NCI-H510A (cell line): ENCODE data around the gene DPH1.
A peak's percentile ranks its signal among the peaks of the same experiment; 100 is the strongest.
"Not testable (repeated sequence)": the region's sequence is repeated elsewhere in the genome, so short reads cannot be mapped to it uniquely, and the experiment has no call there.

Experiments used
- DNase-seq: peaks from one replicate; lab custom pipeline; 2025; lab: John Stamatoyannopoulos, UW

DPH1 gene

GRCh38 chr17:2029911-2030778 lies at the start of gene DPH1:
Gene DPH1, plus strand, starts transcription at chr17:2030153. Its CDS starts 17 bp downstream, at chr17:2030170.
- peak; percentile 51 for DNase-seq

- DNase-seq = no peak
These were observed 49.2 kb upstream of the DPH1 start for GRCh38 chr17:1980665-1981250.

GRCh38 chr17:1982793-1983366 lies 47.1 kb upstream of the DPH1 start:
- DNase-seq = not testable (repeated sequence)

GRCh38 chr17:1985093-1985492 lies 44.9 kb upstream of the DPH1 start:
- DNase-seq = no peak

- no peak for DNase-seq
These were observed 44.3 kb upstream of the DPH1 start for GRCh38 chr17:1985686-1986085.

- DNase-seq = no peak
These were observed 43.0 kb upstream of the DPH1 start for GRCh38 chr17:1986783-1987451.

GRCh38 chr17:1989135-1989534 lies 40.8 kb upstream of the DPH1 start:
- DNase-seq = no peak

- no peak for DNase-seq
These were observed 37.4 kb upstream of the DPH1 start for GRCh38 chr17:1992541-1992940.

GRCh38 chr17:1994707-1995106 lies 35.2 kb upstream of the DPH1 start:
- no peak for DNase-seq

GRCh38 chr17:1995321-1995892 lies 34.5 kb upstream of the DPH1 start:
- DNase-seq = no peak

- no peak for DNase-seq
These were observed 33.8 kb upstream of the DPH1 start for GRCh38 chr17:1995907-1996799.

- no peak for DNase-seq
These were observed 33.1 kb upstream of the DPH1 start for GRCh38 chr17:1996800-1997288.

GRCh38 chr17:1997289-1997926 lies 32.5 kb upstream of the DPH1 start:
- no peak for DNase-seq

GRCh38 chr17:1997927-1998742 lies 31.8 kb upstream of the DPH1 start:
- DNase-seq = peak; percentile 27

- peak; percentile 64 for DNase-seq
These were observed 30.2 kb upstream of the DPH1 start for GRCh38 chr17:1999557-2000251.

- DNase-seq = no peak
These were observed 27.1 kb upstream of the DPH1 start for GRCh38 chr17:2002767-2003329.

GRCh38 chr17:2003525-2003924 lies 26.4 kb upstream of the DPH1 start:
- no peak for DNase-seq

- DNase-seq = no peak
These were observed 25.5 kb upstream of the DPH1 start for GRCh38 chr17:2004435-2004952.
